Muscle layer of colon (tissue), 2 donors: ENCODE measurements around the gene KCNAB1.

Source experiments
- H3K27ac ChIP-seq: one replicate; pipeline ENCODE4 v1.7.0; 2013; ENCODE audit warnings: low read depth, mild to moderate bottlenecking, low read length, moderate library complexity
- H3K27me3 ChIP-seq, 2 donors: one replicate each; pipeline ENCODE4 v1.7.0; 2013; ENCODE audit warnings: low read length in 2 of 2, mild to moderate bottlenecking in 2 of 2; ENCODE audit not compliant: insufficient read depth in 2 of 2, control insufficient read depth in 1 of 2
- H3K36me3 ChIP-seq: one replicate; pipeline ENCODE4 v1.7.0; 2013; ENCODE audit warnings: mild to moderate bottlenecking, low read length; ENCODE audit not compliant: insufficient read depth
- H3K4me1 ChIP-seq: one replicate; pipeline ENCODE4 v1.7.0; 2013; ENCODE audit warnings: mild to moderate bottlenecking, low read length; ENCODE audit not compliant: insufficient read depth
- H3K4me3 ChIP-seq, 2 donors: one replicate each; pipeline ENCODE4 v1.7.0; 2013; ENCODE audit warnings: low read length in 2 of 2, low read depth in 1 of 2, mild to moderate bottlenecking in 1 of 2, moderate library complexity in 1 of 2
- H3K9ac ChIP-seq: one replicate; pipeline ENCODE4 v1.7.0; 2013; ENCODE audit warnings: low read length
- H3K9me3 ChIP-seq: one replicate; pipeline ENCODE4 v1.7.0; 2013; ENCODE audit warnings: mild to moderate bottlenecking, low read length
- donor health status: abdominal sarcoma.
- donor health status: Adenocarcinoma of cecum.

KCNAB1 gene

DNA sequence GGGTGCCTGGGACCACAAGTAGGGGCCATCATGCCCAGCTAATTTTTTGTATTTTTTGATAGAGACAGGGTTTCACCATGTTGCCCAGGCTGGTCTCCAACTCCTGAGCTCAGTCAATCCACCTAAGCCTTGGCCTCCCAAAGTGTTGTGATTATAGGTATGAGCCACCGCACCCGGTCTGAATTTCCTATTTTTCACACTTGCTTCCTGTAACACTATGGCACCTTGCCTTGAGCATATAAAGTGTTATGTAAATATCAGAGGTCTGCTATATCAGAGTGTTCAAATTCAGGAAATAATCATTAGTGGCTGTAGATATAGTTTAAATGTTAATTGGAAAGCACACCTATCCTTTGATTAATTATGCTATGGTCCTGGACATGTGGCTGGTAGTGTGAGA, 165.2 kb downstream of the KCNAB1 start:
- Histone ChIP-seq H3K27me3 (no peaks in the 10 kb centered on the region), H3K27ac (no peak overlapping the region), H3K4me3 (no peak overlapping the region), H3K9me3 (no peaks in the 10 kb centered on the region), H3K9ac (no peak overlapping the region), H3K36me3 (no peaks in the 10 kb centered on the region), H3K4me1 (no peaks in the 10 kb centered on the region)

DNA sequence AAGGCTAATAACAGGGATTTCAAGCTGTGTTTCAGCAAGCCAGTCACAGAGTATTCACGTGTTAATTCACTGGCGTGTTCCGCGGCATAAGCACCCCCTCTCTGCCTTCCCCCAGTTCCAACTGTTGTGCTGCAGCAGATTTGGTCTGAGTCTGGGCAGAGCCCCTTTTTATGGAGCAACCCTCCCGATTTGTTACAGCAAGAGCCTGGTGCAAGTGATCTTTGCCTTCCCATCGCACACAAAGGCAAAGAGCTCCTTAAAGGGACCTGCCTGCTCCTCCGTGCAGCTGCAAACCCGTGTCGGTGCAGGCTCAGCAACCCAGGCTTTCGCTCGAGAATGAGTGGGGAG, 170.5 kb downstream of the KCNAB1 start:
- Histone ChIP-seq H3K9ac (no peak overlapping the region), H3K9me3 (no peaks in the 10 kb centered on the region), H3K36me3 (no peaks in the 10 kb centered on the region), H3K27me3 (peaks cover 0 to 15% of the 10 kb centered on the region in 2 donors), H3K4me3 (peak overlapping the region; percentile 9 to 72), H3K4me1 (peaks cover 8% of the 10 kb centered on the region), H3K27ac (no peak overlapping the region)

GRCh38 chr3:156291272-156292123, 171.1 kb downstream of the KCNAB1 start:
- Histone ChIP-seq H3K9me3 (no peaks in the 10 kb centered on the region), H3K27me3 (peaks cover 0 to 15% of the 10 kb centered on the region in 2 donors), H3K27ac (no peak overlapping the region), H3K9ac (no peak overlapping the region), H3K36me3 (no peaks in the 10 kb centered on the region), H3K4me1 (peaks cover 8% of the 10 kb centered on the region), H3K4me3 (peak overlapping the region; percentile 56 to 72)

GRCh38 chr3:156293566-156293965, 173.2 kb downstream of the KCNAB1 start:
- no peak overlapping the region for H3K9ac ChIP-seq
- no peak overlapping the region for H3K27ac ChIP-seq
- H3K9me3 ChIP-seq, result no peaks in the 10 kb centered on the region
- no peaks in the 10 kb centered on the region for H3K36me3 ChIP-seq
- no peak overlapping the region for H3K4me3 ChIP-seq
- peaks cover 0 to 15% of the 10 kb centered on the region in 2 donors for H3K27me3 ChIP-seq
- H3K4me1 ChIP-seq, result peaks cover 8% of the 10 kb centered on the region

- Histone ChIP-seq H3K4me1 (no peaks in the 10 kb centered on the region), H3K27me3 (no peaks in the 10 kb centered on the region), H3K9ac (no peak overlapping the region), H3K36me3 (no peaks in the 10 kb centered on the region), H3K27ac (no peak overlapping the region), H3K9me3 (no peaks in the 10 kb centered on the region), H3K4me3 (no peak overlapping the region)
These were observed 177.2 kb downstream of the KCNAB1 start for GRCh38 chr3:156297582-156297981.

DNA sequence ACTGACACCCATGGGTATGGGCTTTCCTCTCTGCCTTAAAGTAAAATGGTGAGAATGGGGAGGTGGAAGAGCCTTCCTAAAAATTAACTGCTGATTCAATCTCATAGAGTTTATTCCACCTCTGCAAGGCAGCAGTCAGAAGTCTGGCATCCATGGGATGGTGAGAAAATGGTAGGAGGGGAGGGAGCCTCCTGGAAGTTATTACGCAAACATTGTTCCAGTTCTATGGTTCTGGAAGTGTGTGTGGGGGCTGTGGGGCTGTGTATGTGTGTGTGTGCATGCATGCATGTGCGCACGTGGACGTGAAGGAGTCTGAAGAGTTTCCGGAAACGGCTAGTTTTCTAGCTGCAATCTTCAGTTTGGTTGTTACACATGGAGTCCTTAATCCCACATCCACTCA, 177.6 kb downstream of the KCNAB1 start:
- no peak overlapping the region for H3K9ac ChIP-seq
- H3K9me3 ChIP-seq, result no peaks in the 10 kb centered on the region
- H3K4me1 ChIP-seq, result no peaks in the 10 kb centered on the region
- no peaks in the 10 kb centered on the region for H3K27me3 ChIP-seq
- no peak overlapping the region for H3K4me3 ChIP-seq
- H3K27ac ChIP-seq, result no peak overlapping the region
- no peaks in the 10 kb centered on the region for H3K36me3 ChIP-seq

GRCh38 chr3:156298938-156299337, 178.6 kb downstream of the KCNAB1 start:
- Histone ChIP-seq H3K4me3 (no peak overlapping the region), H3K27me3 (no peaks in the 10 kb centered on the region), H3K9me3 (no peaks in the 10 kb centered on the region), H3K4me1 (no peaks in the 10 kb centered on the region), H3K27ac (no peak overlapping the region), H3K9ac (no peak overlapping the region), H3K36me3 (no peaks in the 10 kb centered on the region)

GRCh38 chr3:156299569-156299968, 179.2 kb downstream of the KCNAB1 start:
- Histone ChIP-seq H3K4me3 (no peak overlapping the region), H3K9ac (no peak overlapping the region), H3K9me3 (no peaks in the 10 kb centered on the region), H3K4me1 (no peaks in the 10 kb centered on the region), H3K27me3 (no peaks in the 10 kb centered on the region), H3K27ac (no peak overlapping the region), H3K36me3 (no peaks in the 10 kb centered on the region)

GRCh38 chr3:156300371-156300770, 180.0 kb downstream of the KCNAB1 start:
- Histone ChIP-seq H3K4me1 (no peaks in the 10 kb centered on the region), H3K36me3 (no peaks in the 10 kb centered on the region), H3K9ac (no peak overlapping the region), H3K27ac (no peak overlapping the region), H3K4me3 (no peak overlapping the region), H3K27me3 (no peaks in the 10 kb centered on the region), H3K9me3 (no peaks in the 10 kb centered on the region)

DNA sequence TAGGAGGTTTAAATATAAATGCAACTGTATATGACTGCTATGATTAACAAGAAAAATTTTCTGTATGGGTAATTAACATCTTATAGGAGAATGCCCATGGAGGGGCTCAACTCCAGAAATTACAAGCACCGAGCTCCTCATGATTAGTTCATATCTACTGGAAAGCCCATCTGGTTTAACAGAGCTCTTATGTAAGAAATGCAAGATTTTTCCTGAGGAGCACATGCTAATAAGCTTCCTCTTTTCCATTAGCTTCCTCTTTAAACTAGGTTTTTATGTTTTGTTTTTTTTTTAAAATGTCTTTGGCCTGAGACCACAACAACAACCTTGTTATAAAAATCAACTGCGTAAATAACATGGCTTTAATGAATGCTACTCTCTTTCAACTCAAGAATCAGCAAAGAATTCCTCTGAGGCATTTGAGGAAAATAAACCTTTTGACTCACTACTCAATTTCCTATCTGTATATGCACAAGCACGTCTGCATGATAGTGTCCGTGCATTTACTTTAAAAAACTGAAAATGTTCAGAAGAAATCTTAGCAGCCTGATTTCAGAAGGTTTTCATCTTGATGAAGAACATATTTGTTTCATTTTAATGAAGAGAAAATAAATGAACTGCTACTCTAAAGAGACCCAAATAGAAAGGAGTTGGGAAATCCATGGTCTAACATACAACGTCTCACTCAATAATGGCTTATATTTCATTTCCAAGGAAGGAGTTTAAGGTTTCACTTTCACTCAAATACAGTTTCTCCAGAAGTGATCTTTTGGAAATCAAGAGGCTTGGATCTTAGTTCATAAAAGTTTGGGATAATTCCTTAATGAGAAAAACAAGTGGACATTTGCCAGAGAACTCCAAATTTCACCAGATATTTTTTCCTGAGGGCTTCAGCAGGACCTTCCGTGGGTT, 180.8 kb downstream of the KCNAB1 start:
- Histone ChIP-seq H3K4me1 (no peaks in the 10 kb centered on the region), H3K27ac (no peak overlapping the region), H3K27me3 (no peaks in the 10 kb centered on the region), H3K9me3 (no peaks in the 10 kb centered on the region), H3K4me3 (peak overlapping the region in 1 of 2 donors; percentile 9), H3K36me3 (no peaks in the 10 kb centered on the region), H3K9ac (no peak overlapping the region)

GRCh38 chr3:156303001-156303707, 182.8 kb downstream of the KCNAB1 start:
- Histone ChIP-seq H3K27ac (no peak overlapping the region), H3K36me3 (no peaks in the 10 kb centered on the region), H3K27me3 (no peaks in the 10 kb centered on the region), H3K9ac (no peak overlapping the region), H3K4me3 (no peak overlapping the region), H3K9me3 (no peaks in the 10 kb centered on the region), H3K4me1 (no peaks in the 10 kb centered on the region)
